Fibroblast of skin of back (primary cell): ENCODE results near the gene TLCD3A.
"Not testable (repeated sequence)": the region's sequence is repeated elsewhere in the genome, so short reads cannot be mapped to it uniquely, and the experiment has no call there.

ENCODE experiments used
- DNase-seq: peaks from one replicate; pipeline ENCODE4 v3.0.0-alpha.2; 2013

Gene TLCD3A

DNA sequence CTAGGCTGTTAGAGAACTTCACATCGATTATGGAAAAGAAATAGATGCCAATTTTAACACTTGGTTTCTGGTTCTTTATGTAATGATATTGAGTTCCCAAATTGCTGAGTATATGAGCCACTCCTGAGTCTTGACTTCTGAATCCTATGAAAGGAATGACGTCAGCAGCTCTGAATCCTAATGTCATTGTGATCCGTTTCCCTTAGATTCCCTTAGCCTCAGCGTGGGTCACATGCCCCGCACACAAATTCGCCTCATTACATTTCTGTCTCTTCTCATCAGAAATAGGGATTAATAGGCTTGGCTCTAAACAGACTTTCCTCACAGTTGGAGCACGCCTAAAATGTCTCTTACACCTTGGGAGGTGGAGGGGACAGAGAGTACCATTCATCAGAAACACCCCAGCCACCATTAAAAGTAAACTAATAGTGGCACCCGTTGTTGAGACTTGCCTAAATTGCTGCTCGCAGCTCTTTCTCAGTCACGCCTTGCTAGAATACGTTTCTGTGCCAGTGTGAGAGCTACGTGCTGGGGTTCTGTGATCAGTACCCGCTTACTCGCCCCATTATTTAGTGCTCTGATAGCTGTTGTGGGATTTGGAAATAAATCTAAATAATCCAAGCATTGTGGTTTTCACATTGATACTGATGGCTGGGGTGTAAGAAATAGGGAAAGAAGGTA is 56.9 kb downstream of the TLCD3A start:
- DNase-seq, result peak; percentile 29

DNA sequence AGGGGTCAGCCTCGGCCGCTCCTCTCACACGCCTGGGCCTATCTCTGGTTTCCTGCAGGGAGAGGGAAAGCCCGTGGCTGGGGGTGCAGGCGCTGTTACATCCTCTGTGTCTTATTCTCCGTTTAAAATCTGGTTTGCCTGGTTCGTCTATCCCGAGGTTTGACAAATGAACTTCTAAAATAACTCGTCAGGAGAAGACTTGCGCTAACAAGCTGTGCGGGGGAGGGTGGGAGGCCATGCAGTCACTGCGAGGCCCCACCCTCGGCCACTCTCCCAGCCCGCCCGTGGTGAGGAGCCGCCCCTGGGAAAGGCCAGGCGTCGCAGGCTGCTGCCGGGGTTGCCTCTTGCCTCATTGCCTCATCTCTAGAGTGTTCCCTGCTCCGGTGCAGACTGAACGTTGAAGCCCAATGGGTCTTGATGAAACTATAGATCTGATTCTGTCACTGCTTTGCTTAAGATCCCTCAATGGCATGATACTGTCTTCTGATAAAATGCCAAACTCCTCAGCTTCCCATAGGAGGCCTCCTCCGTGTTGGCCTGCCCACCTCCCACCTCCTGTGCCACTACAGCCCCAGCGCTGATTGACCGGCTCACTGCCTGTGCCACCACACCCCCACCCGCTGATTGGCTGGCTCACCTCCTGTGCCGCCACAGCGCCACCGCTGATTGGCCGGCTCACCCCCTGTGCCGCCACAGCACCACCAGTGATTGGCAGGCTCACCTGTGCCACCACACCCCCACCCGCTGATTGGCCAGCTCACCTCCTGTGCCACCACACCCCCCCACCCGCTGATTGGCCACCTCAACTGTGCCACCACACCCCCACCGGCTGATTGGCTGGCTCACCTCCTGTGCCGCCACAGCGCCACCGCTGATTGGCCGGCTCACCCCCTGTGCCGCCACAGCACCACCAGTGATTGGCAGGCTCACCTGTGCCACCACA is 57.8 kb downstream of the TLCD3A start:
- DNase-seq, result peak; percentile 62

GRCh38 chr17:790874-791247 is 58.5 kb downstream of the TLCD3A start:
- DNase-seq, result not testable (repeated sequence)

- no peak for DNase-seq
These were observed 59.4 kb downstream of the TLCD3A start for GRCh38 chr17:791829-792228.

DNA sequence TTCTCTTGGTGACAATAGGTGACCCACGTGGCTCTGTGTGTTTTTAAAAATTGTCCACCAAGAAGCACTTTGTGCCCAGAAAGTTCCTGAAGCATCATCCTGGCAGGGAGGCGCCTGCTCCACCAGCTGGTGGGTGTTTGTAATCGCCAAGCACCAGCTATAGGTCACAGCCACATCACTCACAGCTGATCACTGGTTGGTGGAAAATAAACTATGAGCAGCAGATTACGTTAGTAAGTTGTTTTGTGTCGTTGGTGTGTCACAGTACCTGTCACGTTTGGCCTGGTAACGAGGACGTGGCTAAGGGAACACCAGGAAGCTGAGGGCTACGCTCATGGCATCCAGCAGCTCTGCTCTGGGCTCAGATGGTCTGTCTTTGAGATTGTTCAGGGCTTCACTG is 59.9 kb downstream of the TLCD3A start:
- no peak for DNase-seq
